ENCODE data around the gene TBC1D10B.

Gene TBC1D10B, protein sequence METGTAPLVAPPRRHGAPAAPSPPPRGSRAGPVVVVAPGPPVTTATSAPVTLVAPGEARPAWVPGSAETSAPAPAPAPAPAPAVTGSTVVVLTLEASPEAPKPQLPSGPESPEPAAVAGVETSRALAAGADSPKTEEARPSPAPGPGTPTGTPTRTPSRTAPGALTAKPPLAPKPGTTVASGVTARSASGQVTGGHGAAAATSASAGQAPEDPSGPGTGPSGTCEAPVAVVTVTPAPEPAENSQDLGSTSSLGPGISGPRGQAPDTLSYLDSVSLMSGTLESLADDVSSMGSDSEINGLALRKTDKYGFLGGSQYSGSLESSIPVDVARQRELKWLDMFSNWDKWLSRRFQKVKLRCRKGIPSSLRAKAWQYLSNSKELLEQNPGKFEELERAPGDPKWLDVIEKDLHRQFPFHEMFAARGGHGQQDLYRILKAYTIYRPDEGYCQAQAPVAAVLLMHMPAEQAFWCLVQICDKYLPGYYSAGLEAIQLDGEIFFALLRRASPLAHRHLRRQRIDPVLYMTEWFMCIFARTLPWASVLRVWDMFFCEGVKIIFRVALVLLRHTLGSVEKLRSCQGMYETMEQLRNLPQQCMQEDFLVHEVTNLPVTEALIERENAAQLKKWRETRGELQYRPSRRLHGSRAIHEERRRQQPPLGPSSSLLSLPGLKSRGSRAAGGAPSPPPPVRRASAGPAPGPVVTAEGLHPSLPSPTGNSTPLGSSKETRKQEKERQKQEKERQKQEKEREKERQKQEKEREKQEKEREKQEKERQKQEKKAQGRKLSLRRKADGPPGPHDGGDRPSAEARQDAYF

DNA sequence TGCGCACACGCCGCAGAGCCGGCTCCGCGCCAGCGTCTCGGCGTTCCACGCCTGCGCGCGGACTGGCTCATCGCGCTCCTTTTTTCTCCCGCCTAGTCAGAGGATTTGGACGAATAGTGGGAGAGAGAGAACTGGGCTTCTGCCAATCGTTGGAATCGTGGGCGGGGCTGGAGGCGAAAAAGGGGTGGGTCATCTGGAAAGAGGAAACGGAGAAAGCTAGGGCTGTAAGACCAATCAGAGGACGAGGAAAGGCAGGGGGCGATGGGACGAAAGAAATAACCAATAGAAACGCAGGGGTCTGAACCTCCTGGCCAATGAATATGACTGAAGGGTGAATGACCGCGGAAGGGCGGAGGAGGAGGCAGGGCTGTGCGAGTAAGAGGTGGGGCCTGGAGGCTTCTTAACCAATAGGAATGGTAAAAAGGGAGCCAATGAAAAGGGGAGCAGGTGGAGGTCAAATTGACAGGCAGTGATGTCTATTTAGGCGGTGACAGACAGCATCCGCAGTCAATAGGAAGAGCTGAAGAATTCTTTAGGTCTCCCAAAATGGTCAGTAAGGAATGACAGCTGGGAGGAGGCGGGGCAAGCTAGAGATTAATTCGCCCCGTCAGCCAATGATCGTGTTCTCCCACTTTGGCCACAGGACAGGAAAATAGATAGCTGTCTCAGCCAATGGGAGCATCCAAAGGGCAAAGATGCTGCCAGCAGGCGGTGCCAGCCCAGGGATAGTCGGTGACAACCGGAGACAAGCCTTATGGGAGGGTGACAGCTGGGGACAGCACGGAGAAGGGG lies at the start of gene TBC1D10B:
TSS of gene TBC1D10B (minus strand) at position 39 of the 792 bp plus-strand sequence. CDS start 311 bp downstream, outside the sequence.
- peak; percentile 100 for DNase-seq

DNA sequence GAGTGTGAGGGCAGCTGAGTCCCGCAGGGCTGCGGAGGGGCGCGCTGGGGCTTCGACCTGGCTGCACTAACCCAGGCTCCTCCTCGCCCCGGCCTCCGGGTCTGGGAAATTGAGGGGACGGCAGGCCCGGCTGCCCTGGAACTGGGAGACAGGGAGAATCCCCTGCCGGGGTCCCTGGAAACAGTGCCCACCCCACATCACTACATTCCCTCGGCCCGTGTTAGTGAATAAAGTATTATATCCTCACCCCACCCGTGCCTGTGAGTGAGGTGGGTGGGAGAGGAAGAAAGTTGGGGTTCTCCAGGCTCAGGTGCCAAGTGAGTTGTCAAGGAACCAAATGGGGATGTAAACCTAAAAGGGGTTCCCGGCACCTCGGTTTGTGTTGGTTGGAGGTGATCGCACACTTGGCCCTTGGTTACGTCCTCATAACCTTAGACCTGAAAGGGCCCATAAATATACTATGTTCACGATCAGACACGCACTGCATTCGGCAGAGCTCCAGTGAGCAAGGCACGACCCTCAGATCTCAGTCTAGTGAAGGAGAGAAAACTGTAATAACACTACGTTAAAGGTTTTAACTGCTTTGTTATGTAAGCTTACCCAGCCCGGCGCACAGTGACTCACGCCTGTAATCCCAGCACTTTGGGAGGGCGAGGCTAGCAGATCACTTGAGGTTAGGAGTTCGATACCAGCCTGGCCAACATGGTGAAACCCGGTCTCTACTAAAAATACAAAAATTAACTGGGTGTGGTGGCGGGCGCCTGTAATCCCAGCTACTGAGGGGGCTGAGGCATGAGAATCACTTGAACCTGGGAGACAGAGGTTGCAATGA lies 48.3 kb upstream of the TBC1D10B start:
- no peak for DNase-seq

DNA sequence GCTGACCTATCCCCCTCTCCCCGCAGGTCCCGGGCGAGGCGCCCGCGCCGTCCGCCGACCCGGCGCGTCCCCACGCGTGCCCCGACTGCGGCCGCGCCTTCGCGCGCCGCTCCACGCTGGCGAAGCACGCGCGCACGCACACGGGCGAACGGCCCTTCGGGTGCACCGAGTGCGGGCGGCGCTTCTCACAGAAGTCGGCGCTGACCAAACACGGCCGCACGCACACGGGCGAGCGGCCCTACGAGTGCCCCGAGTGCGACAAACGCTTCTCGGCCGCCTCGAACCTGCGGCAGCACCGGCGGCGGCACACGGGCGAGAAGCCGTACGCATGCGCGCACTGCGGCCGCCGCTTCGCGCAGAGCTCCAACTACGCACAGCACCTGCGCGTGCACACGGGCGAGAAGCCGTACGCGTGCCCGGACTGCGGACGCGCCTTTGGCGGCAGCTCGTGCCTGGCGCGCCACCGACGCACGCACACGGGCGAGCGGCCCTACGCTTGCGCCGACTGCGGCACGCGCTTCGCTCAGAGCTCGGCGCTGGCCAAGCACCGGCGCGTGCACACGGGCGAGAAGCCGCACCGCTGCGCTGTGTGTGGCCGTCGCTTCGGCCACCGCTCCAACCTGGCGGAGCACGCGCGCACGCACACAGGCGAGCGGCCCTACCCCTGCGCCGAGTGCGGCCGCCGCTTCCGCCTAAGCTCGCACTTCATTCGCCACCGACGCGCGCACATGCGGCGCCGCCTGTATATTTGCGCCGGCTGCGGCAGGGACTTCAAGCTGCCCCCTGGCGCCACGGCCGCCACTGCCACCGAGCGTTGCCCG lies 47.4 kb upstream of the TBC1D10B start:
- DNase-seq, result peak; percentile 69

DNA sequence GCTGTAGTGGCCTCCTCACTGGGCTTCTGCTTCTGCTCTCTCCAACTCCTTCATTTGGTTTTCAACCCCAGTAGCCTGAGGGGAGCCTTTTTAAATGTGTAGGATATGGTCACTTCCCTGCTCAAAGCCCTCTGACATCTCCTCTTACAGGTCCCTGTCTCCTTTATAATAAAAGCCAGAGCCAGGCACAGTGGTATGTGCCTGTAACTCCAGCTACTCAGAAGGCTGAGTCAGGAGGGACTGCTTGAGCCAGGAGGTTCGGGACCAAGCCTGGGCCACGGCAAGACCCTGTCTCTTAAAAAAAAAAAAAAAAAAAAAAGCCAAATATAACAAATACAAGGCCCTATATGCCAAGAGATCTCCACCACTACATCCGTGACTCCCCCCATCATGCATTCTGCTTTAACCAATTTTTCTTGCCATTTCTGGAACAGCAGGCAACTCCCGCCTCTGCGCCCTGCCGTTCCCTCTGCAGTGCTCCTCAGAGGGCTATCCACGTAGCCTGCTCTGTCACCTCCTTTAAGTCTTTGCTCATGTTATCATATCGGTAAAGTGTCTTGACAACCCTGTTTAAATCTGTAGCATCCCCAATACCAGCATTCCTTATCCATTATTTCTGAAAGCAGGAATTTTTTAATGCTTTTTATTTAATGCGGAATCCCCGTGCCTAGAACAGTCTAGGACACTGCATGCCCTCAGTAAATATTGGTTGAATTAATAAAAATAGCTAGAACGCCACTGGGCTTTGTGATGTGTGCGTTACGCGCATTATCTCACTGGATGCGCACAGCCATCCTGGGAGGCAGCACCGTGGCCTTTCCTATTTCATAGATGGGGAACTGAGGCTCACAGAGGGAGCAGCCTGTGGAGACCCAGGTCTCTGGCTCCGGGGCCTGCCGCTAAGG lies 46.6 kb upstream of the TBC1D10B start:
- DNase-seq, result no peak

DNA sequence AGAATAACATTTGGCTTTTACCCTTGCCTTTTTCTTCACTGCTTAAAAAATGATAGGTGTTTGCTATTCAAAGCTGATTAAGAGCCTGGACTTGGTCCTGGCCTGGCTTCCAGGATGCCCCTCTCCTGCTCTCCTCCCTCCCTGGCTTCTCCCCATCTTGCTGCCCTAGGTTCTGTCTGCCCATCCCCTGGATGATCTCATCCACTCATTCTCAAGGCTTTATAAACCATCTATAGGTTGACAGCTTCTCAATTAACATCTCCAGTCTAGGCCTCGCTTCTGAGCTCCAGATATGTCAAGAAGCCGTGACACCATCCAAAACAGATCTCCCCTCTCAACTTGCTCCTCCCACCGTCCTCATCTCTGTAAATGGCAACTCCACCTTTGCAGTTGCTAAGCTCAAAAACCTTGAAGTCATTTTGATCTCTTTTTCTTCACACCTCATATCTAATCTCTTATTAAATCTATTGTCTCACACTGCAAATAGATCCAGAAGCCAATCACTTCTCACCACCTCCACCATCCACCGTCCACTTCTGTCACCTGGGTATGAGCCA lies 45.8 kb upstream of the TBC1D10B start:
- DNase-seq, result no peak

DNA sequence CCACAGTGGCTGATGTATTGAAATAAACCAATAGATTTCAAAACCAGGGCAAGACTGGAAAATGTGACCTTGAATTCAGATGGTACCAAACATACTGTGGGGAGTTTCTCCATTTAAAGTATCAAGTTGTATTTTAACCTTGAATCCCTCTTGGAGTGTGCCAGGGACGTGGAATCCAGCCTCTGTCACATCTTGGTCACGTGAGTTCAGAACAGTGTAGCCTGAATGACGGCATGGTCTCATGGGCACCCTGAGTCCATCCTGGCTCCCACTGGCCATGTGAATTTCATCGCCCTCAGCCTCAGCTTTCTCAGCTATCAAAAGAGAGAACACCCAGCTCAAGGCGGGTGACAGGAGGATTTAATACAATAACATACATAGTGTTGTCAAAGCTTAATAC lies 43.9 kb upstream of the TBC1D10B start:
- DNase-seq, result no peak

DNA sequence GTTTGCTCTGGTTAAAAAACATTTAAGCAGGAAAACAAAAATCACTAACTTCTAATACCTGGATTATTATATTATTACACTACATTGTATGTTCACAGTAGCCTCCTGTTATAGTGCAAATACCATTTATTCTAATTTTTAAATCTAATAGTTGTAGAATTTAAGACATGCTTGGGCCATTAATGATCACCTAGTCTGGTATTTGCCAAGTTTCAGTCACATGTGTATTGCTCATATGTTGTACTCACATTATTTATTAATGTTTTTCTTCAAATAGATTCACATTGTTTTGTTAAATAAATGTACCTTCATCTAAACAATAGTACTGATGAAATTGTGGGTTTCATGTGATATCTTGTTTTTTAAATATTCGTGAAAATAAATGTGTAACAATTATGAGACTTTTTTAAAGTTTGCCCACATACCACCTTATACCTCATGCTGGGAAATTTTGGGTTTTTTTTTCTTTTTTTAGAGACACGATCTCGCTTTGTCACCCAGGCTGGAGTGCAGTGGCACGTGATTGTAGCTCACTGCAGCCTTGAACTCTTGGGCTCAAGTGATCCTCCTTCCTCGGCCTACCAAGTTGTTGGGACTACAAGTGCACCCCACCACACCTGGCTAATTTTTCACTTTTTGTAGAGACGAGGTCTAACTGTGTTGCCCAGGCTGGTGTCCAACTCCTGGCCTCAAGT lies 43.0 kb upstream of the TBC1D10B start:
- no peak for DNase-seq

DNA sequence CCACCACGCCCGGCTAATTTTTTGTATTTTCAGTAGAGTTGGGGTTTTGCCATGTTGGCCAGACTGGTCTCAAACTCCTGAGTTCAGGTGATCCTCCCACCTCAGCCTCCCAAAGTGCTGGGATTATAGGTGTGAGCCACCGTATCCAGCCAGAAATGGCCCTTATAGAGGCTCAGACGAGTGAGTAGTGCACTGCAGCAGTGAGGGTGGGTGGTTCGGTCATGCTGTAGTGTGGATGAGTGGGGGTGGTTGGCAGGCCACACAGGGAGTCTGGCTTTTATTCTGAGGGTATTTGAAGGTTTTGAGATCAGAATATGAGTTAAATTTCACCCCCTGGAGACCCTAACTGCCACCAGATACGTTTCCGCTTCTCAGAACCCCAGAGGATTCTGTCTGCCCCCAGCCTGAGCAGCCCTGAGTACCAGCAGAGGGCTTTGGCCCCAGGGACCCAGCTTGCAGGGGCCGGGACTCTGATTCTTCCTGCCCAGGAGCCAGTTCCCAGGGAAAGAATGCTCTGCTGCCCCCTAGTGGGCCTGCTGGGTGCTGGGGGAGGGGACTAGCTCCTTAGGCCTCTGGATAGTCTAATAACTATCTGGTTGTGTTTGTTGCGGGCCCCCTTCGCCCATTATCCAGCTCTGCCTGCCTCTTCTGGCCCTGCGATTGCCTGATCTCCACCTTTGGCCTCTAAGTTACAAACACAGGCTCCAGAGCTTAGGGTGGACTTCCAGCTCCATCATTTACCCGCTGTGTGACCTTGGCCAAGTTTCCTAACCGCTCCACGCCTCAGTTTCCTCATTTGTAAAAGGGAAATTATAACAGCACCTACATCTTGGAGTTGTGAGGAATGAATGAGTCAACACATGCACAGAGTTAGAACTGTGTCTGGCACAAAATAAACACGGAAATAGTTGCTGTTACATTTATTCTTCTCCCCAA lies 39.1 kb upstream of the TBC1D10B start:
- peak; percentile 86 for DNase-seq

DNA sequence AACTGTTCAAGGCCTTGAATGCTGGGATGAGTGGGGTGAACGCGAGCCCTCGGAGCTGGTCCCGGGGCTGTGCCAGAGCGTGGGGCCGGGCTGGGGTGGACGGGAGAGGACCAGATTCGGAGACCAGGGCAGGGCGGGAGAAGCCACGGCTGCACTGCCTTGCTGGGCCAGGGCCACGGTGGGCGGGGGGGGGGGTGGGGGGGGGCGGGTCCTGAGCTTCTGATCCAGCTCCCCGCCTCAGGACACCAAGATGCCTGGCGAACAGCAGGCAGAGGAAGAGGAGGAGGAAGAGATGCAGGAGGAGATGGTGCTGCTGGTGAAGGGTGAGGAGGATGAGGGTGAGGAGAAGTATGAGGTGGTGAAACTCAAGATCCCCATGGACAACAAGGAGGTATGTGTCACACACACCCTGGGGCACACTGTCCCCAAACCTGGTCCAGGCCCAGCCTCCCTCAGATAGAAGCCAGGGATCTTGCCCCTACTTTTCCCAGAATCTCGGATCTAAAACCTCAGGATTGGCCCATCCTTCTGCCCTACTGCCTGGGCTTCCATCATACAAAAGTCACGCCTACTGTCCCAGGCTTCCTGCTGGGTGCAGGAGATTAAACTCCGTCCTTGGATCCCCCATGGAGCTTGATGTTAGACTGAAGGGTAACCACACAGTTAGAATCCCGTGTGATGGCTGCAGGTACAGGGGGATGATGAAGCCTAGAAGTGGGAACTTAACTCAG lies 37.7 kb upstream of the TBC1D10B start:
- DNase-seq, result no peak

DNA sequence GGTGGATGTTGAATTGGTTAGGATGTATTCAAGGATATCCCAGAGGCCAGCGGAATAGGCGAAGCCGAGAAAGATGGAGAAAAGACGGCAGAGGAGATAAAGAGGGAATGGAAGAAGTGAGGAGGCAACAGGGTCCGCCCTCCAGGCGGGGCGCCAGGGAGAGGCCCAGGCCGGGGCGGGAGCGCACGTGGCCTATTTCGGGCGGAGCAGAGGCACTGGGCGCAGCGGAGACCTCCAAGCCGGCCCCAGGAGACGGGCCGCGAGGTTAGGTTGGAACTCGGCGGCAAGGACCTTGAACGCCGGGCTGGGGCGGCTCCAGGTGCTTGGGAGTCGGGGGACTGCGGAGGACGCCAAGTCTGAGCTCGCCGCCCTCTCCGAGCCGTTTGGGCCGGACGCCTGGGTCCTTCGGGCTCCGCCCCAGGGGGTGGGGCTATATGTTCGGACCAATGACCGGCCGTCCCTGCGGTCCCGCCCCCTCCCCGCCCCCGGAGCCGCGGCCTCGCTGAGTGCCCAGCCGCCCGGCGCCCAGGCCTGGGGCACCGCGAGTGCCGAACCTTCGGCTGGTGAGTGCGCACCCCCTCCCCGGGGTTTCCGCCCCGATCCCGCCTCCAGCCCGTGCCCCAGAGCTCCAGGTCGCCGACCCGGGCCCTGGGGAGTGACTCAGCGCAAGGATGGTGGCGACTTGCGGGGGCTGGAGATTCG lies 37.0 kb upstream of the TBC1D10B start, which contains the start of gene ZNF771:
TSS of gene ZNF771 (plus strand) at position 505 of the 702 bp plus-strand sequence. CDS start 448 bp downstream, outside the sequence.
- peak; percentile 93 for DNase-seq

DNA sequence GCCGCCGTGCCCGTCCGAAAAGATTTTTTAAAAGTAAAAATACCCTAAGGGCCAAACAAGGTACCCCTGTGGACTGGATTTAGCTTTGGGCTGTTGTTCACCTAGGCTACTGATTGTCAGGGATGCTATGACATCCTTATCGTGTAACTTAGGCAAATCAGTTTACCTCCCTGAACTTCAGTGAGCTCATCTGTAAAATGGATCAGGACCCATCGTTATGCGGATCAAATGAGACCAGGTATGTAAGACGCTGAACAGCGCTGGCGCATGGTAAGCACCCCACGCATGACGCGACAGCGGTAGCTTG lies 36.5 kb upstream of the TBC1D10B start:
- DNase-seq, result no peak

DNA sequence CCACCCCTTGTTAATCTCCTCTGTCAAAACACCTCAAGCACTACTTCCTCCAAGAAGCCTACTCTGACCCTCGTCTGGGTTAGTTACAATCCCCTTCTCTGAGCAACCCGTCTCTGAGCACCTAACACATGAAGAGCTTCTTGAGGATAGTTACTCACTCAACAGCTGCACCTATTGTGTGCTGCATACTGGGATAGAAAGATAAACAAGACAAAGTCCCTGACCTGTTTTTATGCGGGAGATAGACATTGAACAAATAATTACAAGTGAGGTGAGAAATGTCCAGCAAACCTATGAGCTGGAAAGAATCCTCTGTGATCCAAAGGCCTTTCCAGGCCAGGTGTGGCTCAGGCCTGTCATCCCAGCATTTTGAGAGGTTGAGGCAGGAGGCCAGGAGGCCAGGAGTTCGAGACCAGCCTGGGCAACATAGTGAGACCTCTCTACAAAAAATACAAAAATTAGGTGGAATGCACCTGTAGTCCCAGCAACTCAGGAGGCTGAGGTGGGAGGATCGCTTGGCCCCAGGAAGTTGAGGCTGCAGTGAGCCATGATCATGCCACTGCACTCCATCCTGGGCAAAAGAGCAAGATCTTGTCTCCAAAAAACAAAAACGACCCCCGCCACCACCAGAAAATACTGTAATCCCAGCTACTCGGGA lies 31.6 kb upstream of the TBC1D10B start:
- no peak for DNase-seq

DNA sequence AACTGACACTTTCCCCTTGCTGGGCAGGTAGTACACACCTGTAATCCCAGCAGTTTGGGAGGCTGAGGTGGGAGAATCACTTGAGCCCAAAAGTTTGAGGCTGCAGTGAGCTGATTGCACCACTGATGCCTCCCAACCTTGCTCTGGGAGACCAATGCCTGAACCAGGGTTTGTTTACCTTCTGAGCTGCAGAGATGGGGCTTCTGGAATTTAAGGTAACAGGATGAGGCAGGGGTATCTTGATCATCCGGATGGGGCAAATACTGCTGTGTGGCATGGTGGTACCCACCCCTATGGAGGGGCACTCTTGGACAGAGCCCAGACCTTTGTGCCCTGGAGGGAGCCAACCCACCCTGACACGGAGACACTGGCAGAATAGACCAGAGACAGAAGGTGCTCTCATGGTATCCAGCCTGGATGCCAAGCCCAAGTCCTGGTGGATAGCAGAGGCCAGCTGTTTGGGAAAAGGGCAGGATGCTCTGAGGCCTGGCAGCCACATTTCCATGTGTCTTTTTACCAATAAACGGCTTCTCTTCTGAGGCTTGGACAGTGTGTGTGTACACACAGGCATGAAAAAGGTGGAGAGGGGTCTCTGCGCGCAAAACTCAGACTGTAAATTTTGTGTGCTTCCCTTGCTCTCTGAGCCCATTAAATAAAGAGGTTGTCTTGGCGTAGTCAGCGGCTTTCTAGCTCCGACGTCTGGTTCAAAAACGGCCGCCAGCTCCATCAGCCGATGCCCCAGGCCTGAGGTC lies 29.3 kb upstream of the TBC1D10B start:
- no peak for DNase-seq

DNA sequence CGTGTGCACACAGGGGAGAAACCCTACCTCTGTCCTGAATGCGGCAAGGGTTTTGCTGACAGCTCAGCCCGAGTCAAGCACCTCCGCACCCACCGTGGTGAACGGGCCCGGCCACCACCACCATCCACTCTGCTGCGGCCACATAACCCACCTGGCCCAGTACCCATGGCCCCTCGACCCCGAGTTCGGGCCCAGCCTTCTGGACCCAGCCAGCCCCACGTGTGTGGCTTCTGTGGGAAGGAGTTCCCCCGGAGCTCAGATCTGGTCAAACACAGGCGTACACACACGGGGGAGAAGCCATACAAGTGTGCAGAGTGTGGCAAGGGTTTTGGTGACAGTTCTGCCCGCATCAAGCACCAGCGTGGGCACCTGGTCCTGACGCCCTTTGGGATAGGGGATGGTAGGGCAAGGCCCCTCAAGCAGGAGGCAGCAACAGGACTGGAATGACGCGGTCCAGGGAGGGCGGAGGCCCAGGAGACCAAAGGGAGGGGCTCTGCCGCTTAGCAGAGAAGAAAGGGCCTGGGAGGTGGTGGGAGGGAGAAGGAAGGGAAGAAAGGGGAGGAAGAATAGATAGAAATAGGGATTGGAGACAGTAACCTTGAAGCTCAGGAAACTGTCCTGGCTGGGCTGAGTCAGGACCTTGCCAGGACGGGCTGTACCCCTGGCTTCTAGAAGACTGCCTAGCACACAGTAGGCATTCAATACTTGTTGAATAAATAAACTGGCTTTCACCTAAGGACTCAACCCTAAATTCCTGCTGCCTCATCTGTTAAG lies 28.6 kb upstream of the TBC1D10B start:
- DNase-seq, result no peak
